Measurements from ENCODE around the gene SLC18A2.

Gene SLC18A2

DNA sequence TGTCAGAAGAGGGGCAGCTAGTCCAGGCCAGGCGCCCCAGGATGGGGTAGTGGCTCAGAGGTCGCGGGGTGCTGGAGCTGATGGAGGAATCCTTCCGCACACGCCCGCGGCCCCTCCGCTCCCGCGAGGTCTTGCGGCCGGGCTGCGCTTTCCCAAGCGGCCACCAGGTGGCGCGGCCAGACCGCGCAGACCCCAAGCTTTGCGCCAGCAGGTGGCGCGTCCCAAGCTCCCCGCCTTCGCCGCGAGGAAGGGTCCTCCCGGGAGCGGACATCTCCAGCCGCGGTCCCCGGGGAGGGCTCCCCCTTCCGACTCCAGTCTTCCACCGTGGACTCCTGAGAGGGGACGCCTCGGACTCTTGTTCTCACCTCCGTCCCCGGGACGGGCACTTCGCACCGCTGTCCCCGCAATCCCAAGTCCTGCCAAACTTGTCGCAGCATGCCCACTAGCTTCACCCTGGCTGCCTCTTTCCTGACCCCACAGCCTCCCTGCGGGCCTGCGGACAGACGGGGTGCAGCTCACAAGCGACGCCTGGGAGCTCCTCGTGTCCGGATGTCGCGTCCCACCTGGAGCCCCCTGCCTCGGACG, 24.2 kb upstream of the SLC18A2 start:
- Histone ChIP-seq H3K9me2 (replicated peaks; ENCODE audit: low read depth, low read length) (no peaks in the 10 kb centered on the region), H2AFZ (ENCODE audit: low read length) (no peak overlapping the region), H3K9ac (ENCODE audit: low read depth, low read length, poor library complexity, severe bottlenecking) (no peak overlapping the region), H3K4me3 (ENCODE audit: low read length, poor library complexity, severe bottlenecking) (no peak overlapping the region), H4K20me1 (ENCODE audit: insufficient read depth, low read length, poor library complexity, severe bottlenecking) (no peaks in the 10 kb centered on the region), H3K4me1 (ENCODE audit: insufficient read depth, low read length, poor library complexity, severe bottlenecking) (no peaks in the 10 kb centered on the region), H3K36me3 (ENCODE audit: insufficient read depth, low read length) (no peaks in the 10 kb centered on the region), H3F3A (ENCODE audit: low read depth) (no peaks in the 10 kb centered on the region), H3K4me2 (ENCODE audit: low read depth, low read length, poor library complexity, severe bottlenecking) (peak overlapping the region; percentile 39), H3K27me3 (ENCODE audit: insufficient read depth, low read length, poor library complexity, severe bottlenecking) (no peaks in the 10 kb centered on the region), H3K9me3 (ENCODE audit: insufficient read depth, low read depth, low read length) (no peaks in the 10 kb centered on the region; the same call in 1 of the 2 replicates), H3K79me2 (ENCODE audit: insufficient read depth, low read length) (no peaks in the 10 kb centered on the region)
- TF ChIP-seq, protein P1, sequence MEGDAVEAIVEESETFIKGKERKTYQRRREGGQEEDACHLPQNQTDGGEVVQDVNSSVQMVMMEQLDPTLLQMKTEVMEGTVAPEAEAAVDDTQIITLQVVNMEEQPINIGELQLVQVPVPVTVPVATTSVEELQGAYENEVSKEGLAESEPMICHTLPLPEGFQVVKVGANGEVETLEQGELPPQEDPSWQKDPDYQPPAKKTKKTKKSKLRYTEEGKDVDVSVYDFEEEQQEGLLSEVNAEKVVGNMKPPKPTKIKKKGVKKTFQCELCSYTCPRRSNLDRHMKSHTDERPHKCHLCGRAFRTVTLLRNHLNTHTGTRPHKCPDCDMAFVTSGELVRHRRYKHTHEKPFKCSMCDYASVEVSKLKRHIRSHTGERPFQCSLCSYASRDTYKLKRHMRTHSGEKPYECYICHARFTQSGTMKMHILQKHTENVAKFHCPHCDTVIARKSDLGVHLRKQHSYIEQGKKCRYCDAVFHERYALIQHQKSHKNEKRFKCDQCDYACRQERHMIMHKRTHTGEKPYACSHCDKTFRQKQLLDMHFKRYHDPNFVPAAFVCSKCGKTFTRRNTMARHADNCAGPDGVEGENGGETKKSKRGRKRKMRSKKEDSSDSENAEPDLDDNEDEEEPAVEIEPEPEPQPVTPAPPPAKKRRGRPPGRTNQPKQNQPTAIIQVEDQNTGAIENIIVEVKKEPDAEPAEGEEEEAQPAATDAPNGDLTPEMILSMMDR (conservative IDR thresholded peaks at IDR 0.05; ENCODE audit: low read length) = peak; percentile 89
- no peak for TF ChIP-seq EZH2phosphoT487 (IDR thresholded peaks at IDR 0.05; ENCODE audit: borderline replicate concordance)

DNA sequence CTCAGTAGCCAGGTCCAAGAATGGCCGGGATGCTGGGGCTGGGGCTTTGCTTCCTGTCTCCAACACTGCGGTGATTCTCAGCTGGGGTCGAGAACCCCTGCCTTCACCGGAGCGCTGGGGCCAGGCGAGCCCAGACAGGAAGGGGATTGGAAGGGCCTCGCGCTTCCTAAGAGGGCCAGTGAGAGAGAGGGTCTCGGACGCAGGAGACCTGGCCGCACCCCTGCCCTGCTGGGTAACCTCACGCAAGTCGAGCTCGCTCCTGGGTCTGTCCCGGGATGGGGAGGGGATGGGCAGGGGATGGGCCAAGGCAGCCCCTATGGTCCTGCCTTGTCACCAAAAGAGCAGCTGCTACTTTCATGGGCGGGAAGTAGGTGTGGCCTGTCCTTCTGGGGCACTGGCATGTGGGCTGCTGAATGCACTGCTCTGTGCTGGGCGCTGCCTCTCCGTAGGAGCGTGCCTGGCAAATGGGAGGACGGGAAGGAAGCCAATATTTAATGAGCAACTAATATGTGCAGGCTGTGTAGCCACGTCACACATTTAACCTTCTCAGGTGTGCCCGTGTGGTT, 23.6 kb upstream of the SLC18A2 start:
- no peaks in the 10 kb centered on the region for H4K20me1 ChIP-seq (ENCODE audit: insufficient read depth, low read length, poor library complexity, severe bottlenecking)
- no peaks in the 10 kb centered on the region for H3K4me1 ChIP-seq (ENCODE audit: insufficient read depth, low read length, poor library complexity, severe bottlenecking)
- no peaks in the 10 kb centered on the region for H3K36me3 ChIP-seq (ENCODE audit: insufficient read depth, low read length)
- no peak overlapping the region for H3K9ac ChIP-seq (ENCODE audit: low read depth, low read length, poor library complexity, severe bottlenecking)
- H3F3A ChIP-seq (ENCODE audit: low read depth) = no peaks in the 10 kb centered on the region
- no peaks in the 10 kb centered on the region for H3K79me2 ChIP-seq (ENCODE audit: insufficient read depth, low read length)
- no peaks in the 10 kb centered on the region for H3K9me2 ChIP-seq (replicated peaks; ENCODE audit: low read depth, low read length)
- H3K4me2 ChIP-seq (ENCODE audit: low read depth, low read length, poor library complexity, severe bottlenecking) = peak overlapping the region; percentile 39
- H3K4me3 ChIP-seq (ENCODE audit: low read length, poor library complexity, severe bottlenecking) = no peak overlapping the region
- no peaks in the 10 kb centered on the region for H3K27me3 ChIP-seq (ENCODE audit: insufficient read depth, low read length, poor library complexity, severe bottlenecking)
- no peaks in the 10 kb centered on the region for H3K9me3 ChIP-seq (ENCODE audit: insufficient read depth, low read depth, low read length)
- H2AFZ ChIP-seq (ENCODE audit: low read length) = no peak overlapping the region
- no peak for TF ChIP-seq EZH2phosphoT487 (IDR thresholded peaks at IDR 0.05; ENCODE audit: borderline replicate concordance)
- TF ChIP-seq, protein P1 (conservative IDR thresholded peaks at IDR 0.05; ENCODE audit: low read length) = no peak

DNA sequence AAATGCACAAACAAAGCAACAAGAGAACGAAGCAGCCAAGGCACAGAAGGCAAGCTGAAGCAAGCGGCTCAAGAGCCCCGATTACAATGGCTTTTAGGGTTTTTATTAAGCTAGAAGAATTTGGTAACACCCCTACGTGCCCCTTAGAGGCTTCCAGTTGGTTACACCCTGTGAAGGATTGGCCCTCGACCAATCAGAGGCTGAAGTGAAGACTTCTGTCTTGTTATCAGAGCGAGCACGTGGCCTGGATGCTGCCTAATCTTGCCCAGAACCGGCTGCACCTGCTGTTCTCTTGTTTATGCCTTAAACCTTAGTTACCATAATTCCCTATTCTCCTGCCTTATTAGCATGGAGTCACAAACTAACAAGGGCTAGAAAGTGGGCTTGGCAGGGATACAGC, 22.3 kb upstream of the SLC18A2 start:
- no peak overlapping the region for H2AFZ ChIP-seq (ENCODE audit: low read length)
- H3K9me2 ChIP-seq (replicated peaks; ENCODE audit: low read depth, low read length) = no peaks in the 10 kb centered on the region
- no peaks in the 10 kb centered on the region for H3K4me1 ChIP-seq (ENCODE audit: insufficient read depth, low read length, poor library complexity, severe bottlenecking)
- no peaks in the 10 kb centered on the region for H3K9me3 ChIP-seq (ENCODE audit: insufficient read depth, low read depth, low read length)
- H4K20me1 ChIP-seq (ENCODE audit: insufficient read depth, low read length, poor library complexity, severe bottlenecking) = no peaks in the 10 kb centered on the region
- no peak overlapping the region for H3K9ac ChIP-seq (ENCODE audit: low read depth, low read length, poor library complexity, severe bottlenecking)
- no peaks in the 10 kb centered on the region for H3F3A ChIP-seq (ENCODE audit: low read depth)
- no peak overlapping the region for H3K4me2 ChIP-seq (ENCODE audit: low read depth, low read length, poor library complexity, severe bottlenecking)
- no peaks in the 10 kb centered on the region for H3K36me3 ChIP-seq (ENCODE audit: insufficient read depth, low read length)
- H3K27me3 ChIP-seq (ENCODE audit: insufficient read depth, low read length, poor library complexity, severe bottlenecking) = no peaks in the 10 kb centered on the region
- TF ChIP-seq EZH2phosphoT487 (IDR thresholded peaks at IDR 0.05; ENCODE audit: borderline replicate concordance) = no peak
- TF ChIP-seq, protein P1 (conservative IDR thresholded peaks at IDR 0.05; ENCODE audit: low read length) = no peak
- H3K79me2 ChIP-seq (ENCODE audit: insufficient read depth, low read length) = no peaks in the 10 kb centered on the region
- no peak overlapping the region for H3K4me3 ChIP-seq (ENCODE audit: low read length, poor library complexity, severe bottlenecking)

Measured in Loucy (cell line).